HG03354 (cell line): ENCODE results near the gene CENPB.

Experiments used
- ATAC-seq: cut with Tn5 transposase; IDR thresholded peaks from one replicate; pipeline ENCODE4 v1.9.1; 2021; ENCODE audit warnings: mild to moderate bottlenecking; ENCODE audit not compliant: unreplicated experiment, poor library complexity, severe bottlenecking

CENPB gene

GRCh38 chr20:3771552-3772058, 14.9 kb downstream of the CENPB start:
- ATAC-seq, result no peak

GRCh38 chr20:3768342-3769130, 18.0 kb downstream of the CENPB start:
- peak; percentile 48 for ATAC-seq

- peak; percentile 92 for ATAC-seq
Measured at GRCh38 chr20:3767427-3768341, 18.9 kb downstream of the CENPB start, which contains the start of gene ADISSP. ADISSP (minus strand) TSS chr20:3767753; CDS start chr20:3760100, 7,653 bp downstream.

- no peak for ATAC-seq
Measured at GRCh38 chr20:3767110-3767426, 19.5 kb downstream of the CENPB start.

- ATAC-seq, result no peak
Measured at GRCh38 chr20:3766422-3767109, 20.0 kb downstream of the CENPB start.

GRCh38 chr20:3765171-3765882, 21.2 kb downstream of the CENPB start:
- ATAC-seq, result no peak

GRCh38 chr20:3764659-3765058, 21.9 kb downstream of the CENPB start:
- ATAC-seq, result no peak

- no peak for ATAC-seq
Measured at GRCh38 chr20:3763671-3764601, 22.6 kb downstream of the CENPB start.

- no peak for ATAC-seq
Measured at GRCh38 chr20:3760655-3761348, 25.7 kb downstream of the CENPB start.

- ATAC-seq, result no peak
Measured at GRCh38 chr20:3759884-3760283, 26.7 kb downstream of the CENPB start.

- no peak for ATAC-seq
Measured at GRCh38 chr20:3759316-3759823, 27.2 kb downstream of the CENPB start.

GRCh38 chr20:3758566-3758965, 28.0 kb downstream of the CENPB start:
- ATAC-seq, result no peak

- no peak for ATAC-seq
Measured at GRCh38 chr20:3757268-3757667, 29.3 kb downstream of the CENPB start.

GRCh38 chr20:3755814-3756480, 30.6 kb downstream of the CENPB start:
- no peak for ATAC-seq

- no peak for ATAC-seq
Measured at GRCh38 chr20:3755269-3755668, 31.3 kb downstream of the CENPB start.

- ATAC-seq, result no peak
Measured at GRCh38 chr20:3754276-3754630, 32.3 kb downstream of the CENPB start.
